MCF 10A (cell line): ENCODE measurements around the gene MRPL33. TPM values are rescaled to one million over a fixed set of nuclear protein-coding genes. Genes with fewer than 3 reads are reported as not detected.

Source experiments
- BruUV-seq: library from RNA; stranded (reverse); fragments of 400-500 nt; replicated peaks from 2 replicates; lab custom pipeline; 2021; lab: Mats Ljungman, UMichigan
- CTCF ChIA-PET: fragments of 300-600 bp; sonication (Branson Sonifier 250); formaldehyde crosslinking; extraction: SDS; loops from one replicate; lab custom pipeline; 2021; ENCODE audit warnings: antibody characterized with exemption, inconsistent platforms; lab: Yijun Ruan, JAX
- POLR2A ChIA-PET: fragments of 300-600, 350-650 bp; sonication (Branson Sonifier 250); formaldehyde crosslinking; extraction: SDS; loops from one replicate; lab custom pipeline; 2020; ENCODE audit warnings: antibody characterized with exemption, inconsistent platforms; lab: Yijun Ruan, JAX
- DNase-seq: peaks from one replicate; pipeline ENCODE4 v3.0.0-alpha.2; 2018; ENCODE audit not compliant: unreplicated experiment
- H3K27ac Mint-ChIP-seq: one replicate; pipeline ENCODE4 v1.8.0; 2022; ENCODE audit warnings: mild to moderate bottlenecking, low read depth, mixed read lengths; ENCODE audit not compliant: unreplicated experiment
- H3K27me3 Mint-ChIP-seq: one replicate; pipeline ENCODE4 v1.8.0; 2022; ENCODE audit warnings: mixed read lengths; ENCODE audit not compliant: insufficient read depth, unreplicated experiment
- H3K36me3 Mint-ChIP-seq: one replicate; pipeline ENCODE4 v1.8.0; 2022; ENCODE audit warnings: mild to moderate bottlenecking, moderate library complexity, mixed read lengths; ENCODE audit not compliant: insufficient read depth, unreplicated experiment
- H3K4me1 Mint-ChIP-seq: one replicate; pipeline ENCODE4 v1.8.0; 2022; ENCODE audit warnings: mixed read lengths; ENCODE audit not compliant: insufficient read depth, unreplicated experiment
- H3K4me3 Mint-ChIP-seq: one replicate; pipeline ENCODE4 v1.8.0; 2022; ENCODE audit warnings: mild to moderate bottlenecking, moderate library complexity, mixed read lengths; ENCODE audit not compliant: unreplicated experiment
- H3K9me3 Mint-ChIP-seq: one replicate; pipeline ENCODE4 v1.8.0; 2022; ENCODE audit warnings: mixed read lengths; ENCODE audit not compliant: unreplicated experiment
- CTCF ChIP-seq: fragments of 200-600 bp; IDR thresholded peaks from one replicate; pipeline ENCODE4 v1.8.0; 2022; ENCODE audit warnings: antibody characterized with exemption, mild to moderate bottlenecking; ENCODE audit not compliant: unreplicated experiment
- intact Hi-C: fragments of 100-400 bp; cut with micrococcal nuclease; formaldehyde crosslinking; loops from 2 replicates; pipeline ENCODE4 v1.14.1; 2022
- total RNA-seq: library from RNA; stranded (reverse); gene quantifications from 2 replicates; pipeline ENCODE4 v1.2.3, GENCODE V29; 2022

Gene MRPL33
- total RNA-seq, 1 experiment from 2014 or later: 233 TPM

GRCh38 chr2:27724191-27724590 lies 47.3 kb upstream of the MRPL33 start:
- no TSS peak for BruUV-seq
- H3K9me3 Mint-ChIP-seq: no peaks in the 10 kb centered on the region
- intact Hi-C loops: no loop called here
- DNase-seq: no peak
- H3K4me1 Mint-ChIP-seq: peaks cover 24% of the 10 kb centered on the region
- H3K36me3 Mint-ChIP-seq: no peaks in the 10 kb centered on the region
- CTCF ChIA-PET: interaction anchor here (0.6 to 3.0 kb wide), 21 partner anchors 8 to 729 kb away, joined by 3 to 15 read pairs (median 4); no protein-coding TSS in a partner anchor
- H3K27me3 Mint-ChIP-seq: no peaks in the 10 kb centered on the region
- POLR2A ChIA-PET: interaction anchor here (0.6 to 2.7 kb wide), 7 partner anchors 15 to 678 kb away, joined by 3 to 11 read pairs (median 4); no protein-coding TSS in a partner anchor
- no peak for TF ChIP-seq CTCF
- no peak overlapping the region for H3K4me3 Mint-ChIP-seq
- H3K27ac Mint-ChIP-seq: peak overlapping the region; percentile 73

GRCh38 chr2:27724905-27725701 lies 46.4 kb upstream of the MRPL33 start:
- Mint-ChIP-seq H3K4me3 (no peak overlapping the region), H3K4me1 (peaks cover 18% of the 10 kb centered on the region), H3K36me3 (no peaks in the 10 kb centered on the region), H3K27me3 (no peaks in the 10 kb centered on the region), H3K9me3 (no peaks in the 10 kb centered on the region), H3K27ac (peak overlapping the region; percentile 73)
- TF ChIP-seq CTCF: no peak
- no peak for DNase-seq
- intact Hi-C loops: no loop called here
- CTCF ChIA-PET: interaction anchor here (0.5 to 3.0 kb wide), 8 partner anchors 10 to 704 kb away, joined by 3 to 15 read pairs (median 5); no protein-coding TSS in a partner anchor
- no TSS peak for BruUV-seq
- POLR2A ChIA-PET: interaction anchor here (0.6 to 2.7 kb wide), 4 partner anchors 8 to 666 kb away, joined by 3 to 11 read pairs (median 4); no protein-coding TSS in a partner anchor

GRCh38 chr2:27727257-27727656 lies 44.3 kb upstream of the MRPL33 start:
- POLR2A ChIA-PET: interaction anchor here (0.7 to 0.9 kb wide), 2 partner anchors 45 to 664 kb away, joined by 4 to 5 read pairs; no protein-coding TSS in a partner anchor

More at GRCh38 chr2:27727257-27727656, 44.3 kb upstream of the MRPL33 start:
- intact Hi-C loops: no loop called here
- Mint-ChIP-seq H3K27me3 (no peaks in the 10 kb centered on the region), H3K9me3 (no peaks in the 10 kb centered on the region), H3K4me3 (no peak overlapping the region), H3K36me3 (no peaks in the 10 kb centered on the region), H3K4me1 (peaks cover 14% of the 10 kb centered on the region), H3K27ac (no peak overlapping the region)
- no peak for TF ChIP-seq CTCF
- BruUV-seq: no TSS peak
- DNase-seq: no peak
- CTCF ChIA-PET: interaction anchor here (0.6 to 1.7 kb wide), 3 partner anchors 23 to 669 kb away, joined by 3 to 6 read pairs (median 3); no protein-coding TSS in a partner anchor
